Measurements from ENCODE around the gene MTA3. TPM values are rescaled to one million over a fixed set of nuclear protein-coding genes. Genes with fewer than 3 reads are reported as not detected.

The MTA3 gene
- total RNA-seq, 1 donor from 2014 or later: 22.4 TPM

DNA sequence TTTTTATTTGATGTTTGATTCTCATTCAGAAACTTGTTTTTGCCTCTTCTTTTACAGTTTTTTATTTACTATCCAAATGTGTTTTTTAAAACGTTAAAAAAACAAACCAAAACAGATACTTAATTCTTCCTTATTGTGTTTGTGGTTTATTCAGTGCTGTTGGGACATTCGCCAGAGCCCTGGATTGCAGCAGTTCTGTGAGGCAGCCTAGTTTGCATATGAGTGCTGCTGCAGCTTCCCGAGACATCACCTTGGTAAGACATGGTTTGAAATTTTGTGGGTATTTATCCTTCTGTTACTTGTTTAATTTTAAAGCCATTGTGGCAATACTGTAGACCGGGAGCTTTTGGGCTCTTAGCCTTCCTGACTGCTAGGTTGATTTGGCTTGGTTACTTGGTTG, 91.2 kb downstream of the MTA3 start:
- no peak for DNase-seq (ENCODE audit: low read depth, low spot score)

GRCh38 chr2:42663106-42663780, 94.8 kb downstream of the MTA3 start:
- DNase-seq (ENCODE audit: low read depth, low spot score): peak; percentile 50

GRCh38 chr2:42663828-42664227, 95.4 kb downstream of the MTA3 start:
- no peak for DNase-seq (ENCODE audit: low read depth, low spot score)

GRCh38 chr2:42673989-42674579, 105.7 kb downstream of the MTA3 start:
- no peak for DNase-seq (ENCODE audit: low read depth, low spot score)

GRCh38 chr2:42675815-42676214, 107.4 kb downstream of the MTA3 start:
- no peak for DNase-seq (ENCODE audit: low read depth, low spot score)

- no peak for DNase-seq (ENCODE audit: low read depth, low spot score)
Observed at GRCh38 chr2:42685303-42685702, 116.9 kb downstream of the MTA3 start.

DNA sequence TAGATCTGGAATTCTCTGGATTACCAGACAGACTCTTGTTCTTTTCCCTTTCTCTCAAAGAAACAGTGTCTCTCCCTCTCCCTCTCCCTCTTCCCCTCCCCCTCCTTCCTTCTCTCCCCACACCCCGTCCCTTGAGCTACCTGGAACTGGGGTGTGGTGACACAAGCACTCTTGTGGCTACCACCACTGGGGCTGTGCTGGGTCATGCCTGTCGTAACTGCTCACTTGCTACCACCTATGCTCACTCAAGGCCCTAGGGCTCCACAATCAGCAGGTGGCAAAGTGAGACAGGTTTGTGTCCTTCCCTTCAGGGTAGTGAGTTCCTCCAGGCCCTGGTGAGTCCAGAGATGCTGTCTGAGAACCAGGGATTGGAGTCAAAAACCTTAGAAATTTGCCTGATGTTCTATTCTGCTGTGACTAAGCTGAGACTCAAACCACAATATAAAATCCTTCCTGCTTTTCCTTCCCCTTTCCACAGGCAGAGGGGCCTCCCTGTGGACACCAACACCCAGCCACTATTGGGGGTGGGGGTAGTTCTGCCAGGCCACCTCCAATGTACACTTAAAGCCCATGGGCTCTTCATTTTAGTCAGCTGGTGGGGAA, 124.7 kb downstream of the MTA3 start:
- DNase-seq (ENCODE audit: low read depth, low spot score): no peak

DNA sequence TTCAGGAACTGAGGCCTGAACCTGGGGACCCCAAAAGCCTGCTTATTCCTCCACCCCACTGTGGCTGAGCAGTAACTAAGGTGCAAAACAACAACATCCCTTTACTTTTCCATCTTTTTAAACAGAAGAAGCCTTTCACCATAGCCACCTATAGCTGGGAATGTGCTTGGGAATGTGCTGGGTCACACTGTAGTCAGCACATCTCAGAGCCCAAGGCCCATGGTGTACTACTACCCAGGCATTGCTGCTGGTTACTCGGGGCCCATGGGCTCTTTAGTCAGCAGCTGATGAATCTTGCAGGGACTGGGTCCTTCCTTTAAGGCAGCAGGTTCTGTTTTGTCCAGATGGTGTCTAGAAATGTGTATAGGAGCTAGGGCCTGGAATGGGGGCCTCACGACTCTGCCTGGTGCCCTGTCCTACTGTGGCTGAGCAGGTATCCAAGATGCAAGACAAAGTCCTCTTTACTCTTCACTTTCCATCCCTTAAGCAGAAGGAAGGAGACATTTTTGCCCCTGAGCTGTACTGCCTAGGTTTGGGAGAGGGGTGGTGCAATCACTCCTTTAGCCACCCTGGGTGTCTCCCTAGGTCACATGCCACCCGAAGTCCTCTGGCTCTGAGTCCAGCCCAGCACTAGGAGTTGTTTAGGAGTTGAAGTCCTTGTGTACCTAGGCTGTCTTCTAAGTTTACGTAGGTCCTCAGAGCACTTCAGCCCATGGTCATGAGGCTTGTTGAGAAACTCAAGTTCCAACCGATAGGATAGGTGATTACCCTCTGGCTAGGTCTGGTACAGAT, 125.5 kb downstream of the MTA3 start:
- DNase-seq (ENCODE audit: low read depth, low spot score): no peak

DNA sequence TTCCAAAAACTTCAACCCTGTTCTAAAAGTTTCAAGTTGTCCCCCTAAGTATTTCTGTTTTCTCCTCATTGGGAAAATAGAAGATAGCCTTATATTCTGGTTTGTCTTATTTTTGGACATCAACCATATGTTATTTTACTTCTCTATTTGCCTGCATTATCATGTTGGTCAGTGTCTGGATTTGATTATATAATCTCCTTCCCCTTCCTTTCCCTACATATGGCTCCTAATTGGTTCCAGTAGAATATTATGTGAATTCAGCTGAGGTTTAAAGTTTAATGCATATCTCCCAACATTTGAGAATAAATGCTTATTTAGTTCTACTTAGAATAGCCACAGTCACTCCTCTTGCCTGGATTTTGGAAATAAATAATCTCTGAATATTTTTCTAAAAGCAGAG, 128.6 kb downstream of the MTA3 start:
- DNase-seq (ENCODE audit: low read depth, low spot score): no peak

GRCh38 chr2:42698940-42699339, 130.5 kb downstream of the MTA3 start:
- DNase-seq (ENCODE audit: low read depth, low spot score): no peak

- DNase-seq (ENCODE audit: low read depth, low spot score): no peak
Observed at GRCh38 chr2:42706836-42707235, 138.4 kb downstream of the MTA3 start.

- no peak for DNase-seq (ENCODE audit: low read depth, low spot score)
Observed at GRCh38 chr2:42708179-42708578, 139.7 kb downstream of the MTA3 start.

DNA sequence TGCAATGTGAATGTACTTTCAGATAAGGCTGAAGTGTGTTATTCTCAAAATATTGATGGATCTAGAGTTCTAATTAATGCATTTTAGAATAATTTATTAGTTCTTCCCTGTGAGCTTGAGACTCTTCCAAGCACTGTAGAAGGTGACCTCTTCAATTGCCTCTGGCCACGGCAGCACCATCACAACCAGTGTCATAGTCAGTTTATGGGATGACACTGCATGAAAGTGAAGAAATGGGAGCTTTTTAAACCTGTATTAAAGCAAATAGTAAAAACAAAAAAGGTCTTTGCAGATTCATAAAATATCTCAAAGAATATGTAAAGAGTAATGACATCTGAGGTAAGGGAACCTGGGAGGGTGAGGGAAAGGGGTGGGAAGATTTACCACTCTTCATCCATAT, 143.5 kb downstream of the MTA3 start:
- no peak for DNase-seq (ENCODE audit: low read depth, low spot score)

DNA sequence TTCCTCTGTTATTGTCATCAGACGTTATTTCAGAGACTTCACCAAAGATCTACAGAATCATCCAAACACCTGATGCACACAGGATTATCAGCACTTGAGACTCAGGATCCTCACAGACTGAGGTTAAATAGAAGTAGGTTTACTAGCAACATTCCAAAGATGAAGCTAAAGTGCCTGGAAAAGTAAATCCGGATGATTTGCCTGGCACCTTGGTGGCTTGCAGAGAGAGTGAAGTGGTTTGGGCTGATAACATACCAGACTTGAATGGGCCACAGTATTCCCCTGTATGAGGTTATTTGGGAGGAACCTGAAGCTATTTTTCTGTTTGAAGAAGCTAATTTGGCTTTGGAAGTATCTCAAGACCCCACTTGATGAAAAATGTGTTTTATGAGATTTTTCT, 144.5 kb downstream of the MTA3 start:
- DNase-seq (ENCODE audit: low read depth, low spot score): no peak

GRCh38 chr2:42713920-42714319, 145.5 kb downstream of the MTA3 start:
- DNase-seq (ENCODE audit: low read depth, low spot score): no peak

DNA sequence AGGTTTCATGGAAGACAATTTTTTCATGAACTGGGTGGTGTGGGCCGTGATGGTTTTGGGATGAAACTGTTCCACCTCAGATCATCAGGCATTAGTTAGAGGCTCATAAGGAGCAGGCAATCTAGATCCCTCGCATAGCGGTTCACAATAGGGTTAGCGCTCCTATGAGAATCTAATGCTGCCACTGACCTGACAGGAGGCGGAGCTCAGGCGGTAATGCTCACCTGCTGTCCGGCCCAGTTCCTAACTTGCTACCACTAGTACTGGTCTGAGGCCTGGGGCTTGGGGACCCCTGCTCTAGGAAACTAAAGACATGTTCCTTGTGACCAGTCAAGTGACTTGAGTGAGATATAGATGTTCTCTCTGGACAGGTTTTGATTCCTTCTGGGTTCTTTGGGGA, 146.3 kb downstream of the MTA3 start:
- no peak for DNase-seq (ENCODE audit: low read depth, low spot score)

DNA sequence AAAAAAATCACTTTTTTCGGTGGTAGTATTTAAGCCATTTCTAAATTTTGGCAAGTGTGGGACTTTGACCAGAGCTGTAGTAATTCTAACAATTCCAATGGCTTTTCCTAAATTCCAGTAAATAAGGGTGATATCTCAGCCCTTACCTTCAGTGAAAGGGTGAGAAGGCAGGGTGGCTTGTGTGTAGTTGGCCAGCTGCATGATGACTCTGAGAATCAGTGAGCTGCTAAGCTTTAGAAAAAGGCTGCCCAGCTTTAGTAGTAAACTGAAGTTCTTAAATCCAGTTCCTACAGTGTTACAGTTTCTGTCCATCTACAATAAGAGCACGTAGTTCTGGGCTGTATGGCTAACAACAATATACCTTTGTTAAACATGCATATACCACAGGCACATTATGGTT, 153.5 kb downstream of the MTA3 start:
- DNase-seq (ENCODE audit: low read depth, low spot score): no peak

GRCh38 chr2:42722320-42723190, 154.1 kb downstream of the MTA3 start:
- peak; percentile 82 for DNase-seq (ENCODE audit: low read depth, low spot score)

GRCh38 chr2:42723465-42723864, 155.0 kb downstream of the MTA3 start:
- DNase-seq (ENCODE audit: low read depth, low spot score): no peak

DNA sequence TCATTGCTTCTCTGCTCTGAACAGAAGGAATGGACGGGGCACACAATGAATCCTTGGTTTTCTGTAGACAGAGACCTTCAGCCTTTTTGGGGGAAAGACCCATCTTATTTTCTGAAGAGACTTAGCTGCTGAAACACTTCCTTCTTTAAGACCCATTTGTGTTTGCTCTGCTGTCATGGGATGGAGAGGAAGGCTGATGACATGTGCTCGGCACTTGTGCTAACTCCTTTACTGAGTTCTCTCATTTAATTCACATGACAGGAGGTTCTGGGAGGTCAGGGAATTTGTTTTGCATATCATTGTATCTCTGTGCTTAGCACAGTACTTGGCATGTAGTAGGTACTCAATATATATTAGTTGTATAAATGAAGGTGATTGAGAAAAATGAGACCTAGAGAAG, 156.5 kb downstream of the MTA3 start:
- DNase-seq (ENCODE audit: low read depth, low spot score): no peak

DNA sequence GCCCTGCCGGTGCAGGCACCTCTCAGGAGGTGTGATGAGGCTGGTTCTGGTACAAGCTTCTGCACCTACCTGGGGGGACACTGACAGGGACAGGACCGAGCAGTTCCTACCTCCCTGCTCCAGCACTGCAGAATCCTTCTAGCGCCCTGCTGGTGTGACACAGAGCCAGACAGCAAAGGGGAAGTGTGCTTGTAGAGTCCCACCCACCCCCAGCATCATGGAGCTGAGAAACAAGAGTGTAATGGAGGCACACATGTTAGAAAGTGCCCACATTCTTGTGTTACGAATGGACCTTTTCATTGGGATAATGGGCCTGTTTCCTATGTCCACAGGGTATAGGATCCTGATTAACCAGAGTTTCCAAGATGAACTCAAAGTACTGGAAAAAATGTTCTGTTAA, 157.2 kb downstream of the MTA3 start:
- no peak for DNase-seq (ENCODE audit: low read depth, low spot score)
